Ishikawa (cell line): ENCODE results near the gene DACT2.

ENCODE experiments used
- CEBPB ChIP-seq: IDR thresholded peaks from 2 replicates; pipeline ENCODE4 v1.6.1; 2012
- CREB1 ChIP-seq: IDR thresholded peaks from 2 replicates; pipeline ENCODE4 v1.6.1; 2012; ENCODE audit warnings: low read depth
- EP300 ChIP-seq: IDR thresholded peaks from 2 replicates; pipeline ENCODE4 v1.6.1; 2012; ENCODE audit warnings: borderline replicate concordance
- FOXM1 ChIP-seq: IDR thresholded peaks from 2 replicates; pipeline ENCODE4 v1.6.1; 2012; ENCODE audit warnings: low read depth, borderline replicate concordance
- MAX ChIP-seq: IDR thresholded peaks from 2 replicates; pipeline ENCODE4 v1.6.1; 2012
- NFIC ChIP-seq: IDR thresholded peaks from 2 replicates; pipeline ENCODE4 v1.6.1; 2012
- RAD21 ChIP-seq: IDR thresholded peaks from 2 replicates; pipeline ENCODE4 v1.6.1; 2012; ENCODE audit warnings: low read depth
- REST ChIP-seq: IDR thresholded peaks from 2 replicates; pipeline ENCODE4 v1.6.1; 2012; ENCODE audit warnings: low read depth, mild to moderate bottlenecking
- TAF1 ChIP-seq: IDR thresholded peaks from 2 replicates; pipeline ENCODE4 v1.6.1; 2012; ENCODE audit warnings: low read depth, mild to moderate bottlenecking
- TCF12 ChIP-seq: IDR thresholded peaks from 2 replicates; pipeline ENCODE4 v1.6.1; 2012; ENCODE audit warnings: low read depth
- TEAD4 ChIP-seq: IDR thresholded peaks from 2 replicates; pipeline ENCODE4 v1.6.1; 2012
- USF1 ChIP-seq: IDR thresholded peaks from 2 replicates; pipeline ENCODE4 v1.6.1; 2012
- YY1 ChIP-seq: IDR thresholded peaks from 2 replicates; pipeline ENCODE4 v1.6.1; 2012; ENCODE audit warnings: low read depth
- ZBTB7A ChIP-seq: IDR thresholded peaks from 2 replicates; pipeline ENCODE4 v1.6.1; 2012; ENCODE audit warnings: low read depth

- TF ChIP-seq USF1 = no peak
- no peak for TF ChIP-seq REST
- no peak for TF ChIP-seq EP300
- no peak for TF ChIP-seq TCF12
- no peak for TF ChIP-seq YY1
- no peak for TF ChIP-seq MAX
- TF ChIP-seq FOXM1 = no peak
- no peak for TF ChIP-seq TAF1
- TF ChIP-seq CEBPB = no peak
- TF ChIP-seq RAD21 = no peak
- TF ChIP-seq ZBTB7A = no peak
- TF ChIP-seq CREB1 = no peak
- no peak for TF ChIP-seq NFIC
- TF ChIP-seq TEAD4 = no peak
Measured at GRCh38 chr6:168349718-168350210, 30.2 kb upstream of the DACT2 start.
